DND-41 (cell line): ENCODE data around the gene CAMSAP2.

ENCODE experiments used
- CTCF ChIP-seq: IDR thresholded peaks from 2 replicates; pipeline ENCODE4 v1.5.1; 2012; ENCODE audit warnings: borderline replicate concordance, low read length, moderate library complexity, mild to moderate bottlenecking; ENCODE audit not compliant: poor library complexity, severe bottlenecking; ENCODE audit errors: extremely low read depth
- EZH2 ChIP-seq: IDR thresholded peaks from 3 replicates; pipeline ENCODE4 v1.6.1; 2012; ENCODE audit warnings: borderline replicate concordance, low read depth, mild to moderate bottlenecking, moderate library complexity, low read length, inconsistent platforms; ENCODE audit not compliant: severe bottlenecking

- TF ChIP-seq CTCF (no peak), EZH2 (no peak)
Measured at GRCh38 chr1:200795156-200795555, 56.5 kb downstream of the CAMSAP2 start.
